GM19193 (cell line): ENCODE results near the gene SRSF12.

Experiments
- POLR2A ChIP-seq: IDR thresholded peaks from 4 replicates; pipeline ENCODE4 v1.6.1; 2011; ENCODE audit not compliant: insufficient read depth, insufficient read length; ENCODE audit errors: extremely low read depth

SRSF12 gene

GRCh38 chr6:89117211-89118108 lies at the start of gene SRSF12:
SRSF12 (minus strand) TSS chr6:89118071; CDS start chr6:89117887, 184 bp downstream.
- no peak for TF ChIP-seq POLR2A

GRCh38 chr6:89162047-89162371 lies 44.1 kb upstream of the SRSF12 start:
- TF ChIP-seq POLR2A: no peak

DNA sequence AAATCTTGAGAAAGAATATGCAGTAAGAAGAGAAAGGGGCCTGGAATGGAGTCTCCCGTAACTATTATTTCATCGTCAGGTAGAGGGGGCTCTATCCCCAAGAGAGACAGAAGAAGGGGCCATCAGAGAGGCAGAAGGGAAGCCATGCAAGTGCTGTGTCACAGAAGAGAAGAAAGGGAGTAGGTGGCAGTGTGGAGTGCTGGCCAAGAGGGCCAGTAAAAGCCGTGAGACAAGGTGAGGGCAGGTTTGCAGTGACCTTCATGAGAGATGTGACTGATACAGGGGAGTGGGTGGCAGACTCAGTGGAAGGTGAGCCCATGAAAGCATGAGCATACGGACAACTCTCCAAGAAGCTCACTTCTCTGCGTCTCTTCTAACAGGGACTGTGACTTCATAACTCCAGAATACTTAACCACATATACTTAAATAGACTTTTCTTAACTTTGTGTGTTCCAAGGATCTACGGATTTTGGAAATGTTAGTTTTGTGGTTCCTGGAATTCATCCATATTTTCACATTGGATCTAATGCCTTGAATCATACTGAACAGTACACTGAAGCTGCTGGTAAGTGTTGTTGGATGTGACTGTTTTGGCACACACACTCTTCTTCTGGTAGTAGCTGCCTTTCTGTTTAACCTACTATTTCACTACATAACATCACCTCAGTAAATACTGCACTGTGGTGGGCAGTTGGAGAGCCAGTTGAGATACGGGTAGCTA lies 43.6 kb upstream of the SRSF12 start:
- TF ChIP-seq POLR2A: no peak

DNA sequence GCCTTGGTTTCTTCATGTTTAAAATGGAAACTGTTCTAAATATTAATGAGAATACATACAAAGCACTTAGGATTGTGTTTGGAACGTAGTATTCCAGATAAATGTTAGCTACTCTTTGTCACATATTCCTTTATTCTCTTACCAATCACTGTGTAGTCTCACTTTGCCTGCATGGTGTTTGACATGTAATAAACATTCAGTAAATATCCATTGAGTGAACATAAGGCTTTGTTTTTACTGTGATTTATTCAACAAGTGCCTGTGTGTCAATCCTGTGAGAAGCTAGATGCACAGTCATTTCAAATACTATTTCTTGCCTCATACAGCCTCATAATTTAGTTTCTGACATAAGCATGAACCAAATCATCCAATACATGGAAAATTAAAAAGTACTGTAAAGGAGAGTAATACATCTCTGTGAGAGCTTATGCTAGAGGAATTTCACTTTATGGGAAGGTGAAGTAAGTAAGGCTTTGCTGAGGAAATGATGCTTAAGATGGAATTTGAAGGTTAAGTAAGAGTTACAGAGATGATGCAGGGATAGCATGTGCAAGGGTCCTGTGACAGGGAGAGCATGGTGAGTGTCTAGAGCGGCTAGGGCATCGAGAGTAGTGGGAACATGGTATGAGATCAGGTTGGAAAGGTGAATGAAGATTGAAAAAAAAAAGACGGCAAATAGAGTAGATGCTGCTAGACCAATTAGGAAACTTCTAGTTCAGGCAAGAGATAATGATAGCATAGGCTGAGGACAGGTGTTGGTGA lies 42.6 kb upstream of the SRSF12 start:
- TF ChIP-seq POLR2A: no peak

DNA sequence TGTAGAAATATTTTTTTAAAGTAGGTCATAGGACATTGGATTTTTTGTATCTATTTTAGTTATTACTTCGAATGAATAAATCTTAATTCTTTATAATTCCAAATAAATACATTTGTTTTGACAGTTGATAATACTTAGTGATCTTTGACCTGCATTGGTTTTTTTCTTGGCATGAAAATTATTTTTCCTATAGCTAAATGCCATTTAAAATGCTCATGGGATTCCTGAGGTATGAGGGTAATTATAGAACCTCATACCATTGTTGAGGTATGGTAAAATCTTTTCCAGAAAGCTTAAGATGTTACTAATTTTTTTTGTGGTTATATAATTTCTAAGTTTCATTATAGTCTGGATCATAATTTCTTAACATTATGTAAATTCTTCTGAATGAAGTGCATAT lies 36.3 kb upstream of the SRSF12 start:
- TF ChIP-seq POLR2A: no peak

DNA sequence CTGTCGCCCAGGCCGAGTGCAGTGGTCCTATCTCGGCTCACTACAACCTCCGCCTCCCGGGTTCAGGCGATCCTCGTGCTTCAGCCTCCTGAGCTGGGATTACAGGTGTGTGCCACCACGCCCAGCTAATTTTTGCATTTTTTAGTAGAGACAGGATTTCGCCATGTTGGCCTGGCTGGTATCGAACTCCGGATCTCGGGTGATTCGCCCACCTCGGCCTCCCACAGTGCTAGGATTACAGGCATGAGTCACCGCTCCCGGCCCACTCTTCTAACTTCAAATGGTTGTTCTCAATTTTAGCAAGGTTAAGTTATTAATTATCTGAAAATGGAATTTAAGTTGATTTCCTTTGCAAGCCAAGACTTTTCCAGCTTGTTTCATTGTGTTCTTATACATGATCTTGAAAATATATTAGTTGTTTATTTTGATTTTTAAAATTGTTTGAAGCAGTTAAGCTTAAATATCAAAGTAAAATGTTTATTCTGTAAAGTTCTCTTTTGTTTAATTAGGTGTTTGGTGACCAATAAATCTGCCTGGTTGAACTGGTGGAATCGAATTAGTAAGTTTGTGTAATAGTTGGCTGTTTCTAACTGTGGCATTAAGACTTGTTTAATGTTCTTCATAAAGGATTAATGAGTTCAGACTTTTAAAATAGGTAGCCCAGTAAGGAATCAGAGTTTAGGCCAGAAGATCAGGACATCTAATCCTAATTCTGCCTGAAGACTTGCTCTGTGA lies 30.3 kb upstream of the SRSF12 start:
- no peak for TF ChIP-seq POLR2A

DNA sequence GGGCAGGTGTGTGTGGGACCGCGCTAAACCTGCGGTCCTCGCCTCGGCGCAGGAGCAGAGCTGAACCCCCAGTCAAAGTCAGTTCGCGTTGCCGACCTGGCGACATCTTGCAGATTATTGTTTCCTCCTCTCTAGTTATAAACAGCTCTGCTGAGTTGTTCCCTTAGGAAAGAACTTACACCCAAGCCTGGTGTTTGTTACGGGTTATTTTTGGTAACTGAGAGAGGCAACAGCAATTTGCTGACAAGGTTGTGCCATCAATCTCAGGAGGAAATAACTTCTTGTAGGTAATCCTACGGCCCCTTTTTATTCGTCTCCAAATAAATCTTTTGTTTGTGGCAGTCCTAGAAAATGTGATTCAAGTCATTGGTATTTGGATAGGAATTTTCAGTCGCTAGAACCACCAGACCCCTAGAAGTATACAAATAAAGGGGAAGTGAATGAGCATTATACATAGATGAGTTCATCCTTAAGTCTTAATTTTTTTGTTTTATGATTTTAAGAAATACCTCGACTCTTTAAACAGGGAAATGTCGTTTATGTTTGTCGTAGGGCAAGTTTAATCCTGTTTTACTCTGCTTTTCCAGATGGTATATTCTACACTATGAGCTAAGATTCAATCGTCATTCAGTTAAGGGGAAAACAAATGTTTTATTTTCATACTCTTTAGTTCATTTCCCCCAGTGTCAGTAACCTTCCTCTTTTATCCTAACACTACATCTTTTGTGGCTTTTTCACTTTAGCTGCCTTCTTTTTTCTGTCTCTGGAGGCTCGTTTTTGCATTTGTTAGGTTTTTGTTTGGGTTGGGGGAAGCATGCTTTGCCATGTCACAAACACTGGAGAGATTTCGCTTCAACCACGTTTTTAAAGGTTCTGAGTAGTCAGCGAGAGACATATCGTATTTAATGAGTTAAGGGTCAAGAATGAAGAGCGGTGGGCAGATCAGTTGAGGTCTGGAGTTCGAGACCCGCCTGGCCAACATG lies 29.1 kb upstream of the SRSF12 start:
- no peak for TF ChIP-seq POLR2A

- peak; percentile 59 for TF ChIP-seq POLR2A
These were observed 28.3 kb upstream of the SRSF12 start, which contains the start of gene PM20D2 for GRCh38 chr6:89145956-89146717. PM20D2 (plus strand) TSS chr6:89146055; CDS start chr6:89146145, 90 bp downstream.

DNA sequence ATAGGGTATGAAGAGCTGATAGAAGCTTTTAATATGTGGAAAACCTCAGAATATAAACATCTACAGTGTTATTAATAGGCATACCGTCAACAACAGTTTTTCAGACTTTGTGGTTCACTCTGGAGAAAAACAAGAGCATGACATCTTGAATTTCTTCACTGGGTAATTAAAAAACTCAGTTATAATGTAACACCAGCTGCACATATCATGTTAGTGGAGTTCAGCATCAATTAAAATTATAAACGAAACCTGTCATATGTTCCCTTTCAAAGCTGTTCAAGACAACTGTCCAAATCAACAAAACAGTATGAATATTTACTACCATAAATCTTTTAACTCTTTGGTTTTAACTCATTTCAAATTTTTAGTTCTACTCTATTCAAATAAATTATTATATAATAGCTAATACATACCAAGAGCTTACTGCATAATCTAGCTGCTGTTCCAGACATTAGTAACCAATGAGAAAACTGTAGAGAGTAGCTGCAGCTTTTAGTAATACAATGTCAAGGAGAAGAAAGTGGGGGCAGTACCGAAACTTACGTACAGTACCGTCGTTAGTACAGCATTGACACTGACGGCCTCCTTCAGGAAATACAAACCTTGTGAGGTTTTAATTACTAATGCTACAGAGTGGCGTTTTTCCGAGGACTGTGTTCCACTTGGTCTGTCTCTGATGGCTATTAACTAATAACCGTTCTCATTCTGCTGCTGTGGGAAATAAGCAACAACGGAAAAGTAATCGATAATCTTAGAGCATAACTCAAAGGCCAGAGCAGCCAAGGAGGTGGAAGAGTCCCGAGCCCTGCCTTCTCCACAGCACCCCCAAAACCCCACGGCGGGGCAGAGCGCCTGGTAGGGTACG lies 27.5 kb upstream of the SRSF12 start:
- TF ChIP-seq POLR2A: no peak

DNA sequence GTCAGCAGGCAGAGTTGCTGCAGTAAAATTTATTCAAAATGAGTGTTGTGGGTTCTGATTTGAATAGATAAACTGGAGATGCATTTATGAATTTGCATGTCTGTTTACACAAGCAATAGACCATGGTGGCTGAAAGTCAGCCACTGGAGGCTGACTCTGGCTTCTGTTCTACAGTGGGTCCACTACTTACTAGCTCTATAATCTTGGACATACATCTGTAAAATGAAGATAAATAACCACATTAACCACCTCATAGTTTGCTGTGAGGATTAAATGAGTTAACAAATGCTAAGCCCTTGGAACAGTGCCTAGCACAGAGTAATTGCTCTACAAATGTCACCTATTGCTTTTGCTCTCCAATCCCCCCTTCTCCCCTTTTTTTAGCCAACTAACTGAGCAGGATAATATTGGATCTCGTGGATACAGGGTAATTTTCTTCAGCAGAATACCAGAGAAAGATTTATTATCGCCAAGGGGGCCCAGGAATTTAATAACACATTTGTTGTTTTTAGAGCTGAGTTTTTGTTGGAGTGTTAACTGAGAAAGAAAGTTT lies 26.6 kb upstream of the SRSF12 start:
- TF ChIP-seq POLR2A: no peak

- no peak for TF ChIP-seq POLR2A
These were observed 22.7 kb upstream of the SRSF12 start for GRCh38 chr6:89140347-89141156.
